Adrenal gland (tissue), 5 donors: ENCODE results near the gene HNF4A.

Source experiments
- CTCF ChIP-seq, 6 experiments: fragments of 450-650 bp in 4 of 6; fragments of 200-600 bp in 2 of 6; sonication (generic) in 1 of 6; IDR thresholded peaks; 1 replicate in 5 of 6; 2 replicates in 1 of 6; pipeline versions ENCODE4 v1.5.1 to v1.8.0; 2016 to 2021; ENCODE audit warnings: antibody characterized with exemption in 6 of 6, mild to moderate bottlenecking in 2 of 6, moderate library complexity in 1 of 6
- POLR2A ChIP-seq, 2 donors: fragments of 450-650 bp; IDR thresholded peaks; one replicate each; pipeline ENCODE4 v1.6.1; 2017; ENCODE audit warnings: antibody characterized with exemption in 2 of 2, mild to moderate bottlenecking in 2 of 2, moderate library complexity in 1 of 2
- donor health status: DM: no; HTN: no; CAD: no.

- TF ChIP-seq CTCF (IDR thresholded peaks at IDR 0.05) (no peak), POLR2A (IDR thresholded peaks at IDR 0.05) (no peak)
These were observed 55.1 kb downstream of the HNF4A start for GRCh38 chr20:44410583-44411019.
